CD4-positive, alpha-beta T cell (primary cell): ENCODE measurements around the gene BUD23. TPM values are rescaled to one million over a fixed set of nuclear protein-coding genes. Genes with fewer than 3 reads are reported as not detected.

Experiments used
- ATAC-seq: fragments of 200-7000 bp; cut with Tn5 transposase; one replicate; pipeline ENCODE4 v1.10.0; 2022; ENCODE audit warnings: mild to moderate bottlenecking; ENCODE audit not compliant: poor library complexity
- CTCF ChIA-PET: fragments of 350-600 bp; sonication (Branson Sonifier 250); formaldehyde crosslinking; loops from one replicate; lab custom pipeline; 2021; ENCODE audit warnings: antibody characterized with exemption, inconsistent platforms; lab: Charles Lee
- POLR2A ChIA-PET: fragments of 350-600 bp; sonication (Branson Sonifier 250); formaldehyde crosslinking; loops from one replicate; lab custom pipeline; 2021; ENCODE audit warnings: antibody characterized with exemption, inconsistent platforms; lab: Charles Lee
- DNase-seq, 14 experiments: peaks; one replicate each; pipeline ENCODE4 v3.0.0-alpha.2; 2013 to 2020; ENCODE audit warnings: mixed read lengths in 2 of 14
- H3K27ac ChIP-seq, 2 donors: one replicate each; pipeline versions ENCODE4 v1.5.1 to v1.7.0; 2013; ENCODE audit warnings: low read length in 2 of 2, low read depth in 1 of 2, mild to moderate bottlenecking in 1 of 2
- H3K27me3 ChIP-seq, 2 experiments: 1 replicate in 1 of 2; 2 replicates in 1 of 2; pipeline versions ENCODE4 v1.6.1 to v1.7.0; 2013; ENCODE audit warnings: low read length in 2 of 2, control low read depth in 1 of 2, mild to moderate bottlenecking in 1 of 2, moderate library complexity in 1 of 2; ENCODE audit not compliant: insufficient read depth in 2 of 2, control insufficient read depth in 1 of 2
- H3K36me3 ChIP-seq: one replicate; pipeline ENCODE4 v1.6.1; 2013; ENCODE audit warnings: low read length, control low read depth; ENCODE audit not compliant: insufficient read depth
- H3K4me1 ChIP-seq: one replicate; pipeline ENCODE4 v1.6.1; 2013; ENCODE audit warnings: low read length, control low read depth; ENCODE audit not compliant: insufficient read depth
- H3K4me3 ChIP-seq: one replicate; pipeline ENCODE4 v1.5.1; 2013; ENCODE audit warnings: mild to moderate bottlenecking, low read length, moderate library complexity
- H3K9me3 ChIP-seq, 2 experiments: 1 replicate in 1 of 2; 2 replicates in 1 of 2; pipeline versions ENCODE4 v1.6.1 to v1.7.0; 2013; ENCODE audit warnings: low read length in 2 of 2, mild to moderate bottlenecking in 2 of 2, control low read depth in 1 of 2, moderate library complexity in 1 of 2; ENCODE audit not compliant: control insufficient read depth in 1 of 2, insufficient read depth in 1 of 2
- H3K27ac Mint-ChIP-seq: one replicate; pipeline ENCODE4 v1.8.0; 2020; ENCODE audit warnings: mixed read lengths
- H3K27me3 Mint-ChIP-seq: one replicate; pipeline ENCODE4 v1.8.0; 2021; ENCODE audit warnings: mixed read lengths
- H3K36me3 Mint-ChIP-seq: one replicate; pipeline ENCODE4 v1.8.0; 2021; ENCODE audit warnings: low read depth, mixed read lengths
- H3K4me1 Mint-ChIP-seq: one replicate; pipeline ENCODE4 v1.8.0; 2021; ENCODE audit warnings: low read depth, mixed read lengths
- H3K4me3 Mint-ChIP-seq: one replicate; pipeline ENCODE4 v1.8.0; 2020; ENCODE audit warnings: mild to moderate bottlenecking, mixed read lengths
- H3K9me3 Mint-ChIP-seq: one replicate; pipeline ENCODE4 v1.8.0; 2020; ENCODE audit warnings: mixed read lengths
- CTCF ChIP-seq: fragments of 200-600 bp; IDR thresholded peaks from one replicate; pipeline ENCODE4 v1.8.0; 2022; ENCODE audit warnings: antibody characterized with exemption, mild to moderate bottlenecking
- intact Hi-C, 2 experiments: fragments of 100-400 bp; cut with DNase I in 1 of 2; cut with micrococcal nuclease in 1 of 2; formaldehyde crosslinking; loops; one replicate each; pipeline versions ENCODE4 v1.15.1 to v1.9.0; 2023 to 2025; cut with DNase I, micrococcal nuclease
- polyA plus RNA-seq, 2 donors: library from polyadenylated mRNA; unstranded; fragments of 120-200 nt; gene quantifications; one replicate each; pipeline ENCODE4 v1.2.1, GENCODE V29; 2013
- total RNA-seq, 174 experiments: library from RNA in 2 of 174; stranded (reverse) in 2 of 174; gene quantifications; one replicate each; pipeline ENCODE4 v1.2.3 and lab custom pipeline; 2021 to 2026

Gene BUD23
- total RNA-seq = 100 to 1,000 TPM in 1 of 2 experiments, 10 to 100 TPM in 1; 96.1 to 103 TPM
- 61.4 TPM for polyA plus RNA-seq (2013, experiment 1 of 2)
- 63.7 TPM for polyA plus RNA-seq (2013, experiment 2 of 2)
- total RNA-seq (lab: John Stamatoyannopoulos, UW) = 25.3 to 138 (median 46.9) reads per million in 172 experiments

- Mint-ChIP-seq H3K27me3 (no peaks in the 10 kb centered on the region), H3K4me1 (peaks cover 35% of the 10 kb centered on the region), H3K27ac (peak within 1 kb of the TSS; percentile 92), H3K9me3 (no peaks in the 10 kb centered on the region), H3K36me3 (peaks cover 55% of the 10 kb centered on the region), H3K4me3 (peak within 1 kb of the TSS; percentile 91)
- ATAC-seq = peak; percentile 96
- POLR2A ChIA-PET = interaction anchor here (1.0 kb wide), 1 partner anchor 15 kb away, joined by 4 read pairs; no protein-coding TSS in a partner anchor
- Histone ChIP-seq H3K36me3 (peaks cover 27% of the 10 kb centered on the region), H3K27ac (peak within 1 kb of the TSS; percentile 69 to 86), H3K4me1 (peaks cover 39% of the 10 kb centered on the region), H3K9me3 (no peaks in the 10 kb centered on the region), H3K27me3 (no peaks in the 10 kb centered on the region), H3K4me3 (peak within 1 kb of the TSS; percentile 71)
- peak; percentile 93 to 98 (median 96) for DNase-seq
- TF ChIP-seq CTCF = no peak
- intact Hi-C loops = loop anchor here (1.0 to 2.0 kb wide), 4 partner anchors 16 to 104 kb away; partner anchors contain the start of genes TBL2 (in 1 of the 2) and VPS37D (in 1 of the 2)
- CTCF ChIA-PET = no interaction called here
Observed at GRCh38 chr7:73683056-73683787, at the start of gene BUD23, which contains the start of gene DNAJC30. Gene BUD23, plus strand, starts transcription at chr7:73683597. Its CDS starts 29 bp downstream, at chr7:73683626. Gene DNAJC30, minus strand, starts transcription at chr7:73683453. Its CDS starts 30 bp downstream, at chr7:73683423.

GRCh38 chr7:73633844-73634243, 49.6 kb upstream of the BUD23 start:
- intact Hi-C loops = no loop called here
- no peaks in the 10 kb centered on the region for H3K4me1 ChIP-seq
- H3K36me3 ChIP-seq = no peaks in the 10 kb centered on the region
- H3K36me3 Mint-ChIP-seq = no peaks in the 10 kb centered on the region
- H3K9me3 ChIP-seq = no peaks in the 10 kb centered on the region
- peaks cover 58% of the 10 kb centered on the region for H3K27me3 Mint-ChIP-seq
- DNase-seq (no peak), ATAC-seq (no peak)
- no peak overlapping the region for H3K27ac Mint-ChIP-seq
- H3K4me3 ChIP-seq = no peak overlapping the region
- peaks cover 7 to 16% of the 10 kb centered on the region in 2 experiments for H3K27me3 ChIP-seq
- H3K9me3 Mint-ChIP-seq = no peaks in the 10 kb centered on the region
- ChIA-PET CTCF (no interaction called here), POLR2A (no interaction called here)
- H3K4me1 Mint-ChIP-seq = no peaks in the 10 kb centered on the region
- no peak overlapping the region for H3K4me3 Mint-ChIP-seq
- H3K27ac ChIP-seq = no peak overlapping the region
- TF ChIP-seq CTCF = no peak

GRCh38 chr7:73635428-73636200, 47.8 kb upstream of the BUD23 start:
- no peak for DNase-seq
- Histone ChIP-seq H3K36me3 (no peaks in the 10 kb centered on the region), H3K4me1 (no peaks in the 10 kb centered on the region), H3K9me3 (peaks cover 0 to 4% of the 10 kb centered on the region in 2 experiments), H3K4me3 (no peak overlapping the region), H3K27me3 (peaks cover 7 to 14% of the 10 kb centered on the region in 2 experiments), H3K27ac (no peak overlapping the region)
- H3K27ac Mint-ChIP-seq = no peak overlapping the region
- H3K4me3 Mint-ChIP-seq = no peak overlapping the region
- TF ChIP-seq CTCF = no peak
- peaks cover 46% of the 10 kb centered on the region for H3K27me3 Mint-ChIP-seq
- H3K36me3 Mint-ChIP-seq = no peaks in the 10 kb centered on the region
- no peaks in the 10 kb centered on the region for H3K4me1 Mint-ChIP-seq
- POLR2A ChIA-PET = no interaction called here
- CTCF ChIA-PET = no interaction called here
- ATAC-seq = no peak
- H3K9me3 Mint-ChIP-seq = no peaks in the 10 kb centered on the region
- intact Hi-C loops = no loop called here
